HepG2 (cell line): ENCODE measurements around the gene PSMC3IP. TPM values are rescaled to one million over a fixed set of nuclear protein-coding genes. Genes with fewer than 3 reads are reported as not detected.

Experiments used
- CCAR2 ChIP-seq: fragments of 200-400 bp; formaldehyde crosslinking; optimal IDR thresholded peaks from 2 replicates; pipeline ENCODE3; 2018; ENCODE audit warnings: low read depth, mild to moderate bottlenecking, low read length, moderate library complexity
- CENPX ChIP-seq: sonication (generic); formaldehyde crosslinking; IDR thresholded peaks from 2 replicates; pipeline ENCODE4 v1.9.0; 2021; ENCODE audit warnings: mild to moderate bottlenecking, missing genetic modification reagents, moderate library complexity
- EED ChIP-seq: sonication (generic); formaldehyde crosslinking; IDR thresholded peaks from 2 replicates; pipeline ENCODE4 v1.5.0; 2020; ENCODE audit warnings: mild to moderate bottlenecking, missing genetic modification reagents
- MAFK ChIP-seq, 2 experiments: IDR thresholded peaks in 1 of 2; conservative IDR thresholded peaks in 1 of 2; 2 replicates each; pipeline ENCODE4 v1.6.1; 2011; ENCODE audit warnings: improper control_type of control experiment in 2 of 2, low read length in 2 of 2
- NFE2L1 ChIP-seq: sonication (generic); formaldehyde crosslinking; IDR thresholded peaks from 2 replicates; pipeline ENCODE4 v1.4.0; 2020; ENCODE audit warnings: missing genetic modification reagents, mild to moderate bottlenecking, borderline replicate concordance
- POLR2G ChIP-seq: fragments of 200-400 bp; formaldehyde crosslinking; IDR thresholded peaks from 2 replicates; pipeline ENCODE4 v1.6.1; 2018; ENCODE audit warnings: mild to moderate bottlenecking, low read depth, low read length, moderate library complexity
- RERE ChIP-seq: IDR thresholded peaks from 2 replicates; pipeline ENCODE4 v1.6.1; 2016; ENCODE audit warnings: low read depth, missing genetic modification reagents, missing compliant biosample characterization
- SALL2 ChIP-seq: sonication (generic); formaldehyde crosslinking; IDR thresholded peaks from 2 replicates; pipeline ENCODE4 v1.8.1; 2023; ENCODE audit warnings: mild to moderate bottlenecking, missing genetic modification reagents, inconsistent platforms
- SMAD9 ChIP-seq: sonication (generic); formaldehyde crosslinking; IDR thresholded peaks from 2 replicates; pipeline ENCODE4 v1.5.1; 2020; ENCODE audit warnings: mild to moderate bottlenecking, missing genetic modification reagents
- TBP ChIP-seq: sonication (generic); formaldehyde crosslinking; IDR thresholded peaks from 2 replicates; pipeline ENCODE4 v1.5.0; 2020; ENCODE audit warnings: missing genetic modification reagents
- ZNF589 ChIP-seq: sonication (generic); formaldehyde crosslinking; conservative IDR thresholded peaks from 2 replicates; pipeline ENCODE4 v1.8.0; 2022; ENCODE audit warnings: mild to moderate bottlenecking, moderate library complexity, missing genetic modification reagents
- ZNF749 ChIP-seq: sonication (generic); formaldehyde crosslinking; IDR thresholded peaks from 2 replicates; pipeline ENCODE4 v1.8.0; 2022; ENCODE audit warnings: mild to moderate bottlenecking, missing genetic modification reagents, moderate library complexity, borderline replicate concordance
- polyA plus RNA-seq, 8 experiments: library from polyadenylated mRNA; depleted of rRNA in 3 of 8; stranded (reverse) in 7 of 8; unstranded in 1 of 8; fragments of >200 nt; fragmentation: Illumina TruSeq in 4 of 8; extraction: Trizol in 4 of 8; gene quantifications; 2 replicates each; pipeline versions ENCODE4 v1.2.1 to v1.2.3, GENCODE V29; 2011 to 2016; ENCODE audit warnings: low read depth in 4 of 8, missing spikeins in 1 of 8, mixed read lengths in 1 of 8; ENCODE audit not compliant: insufficient read depth in 1 of 8
- total RNA-seq, 5 experiments: library from RNA; depleted of rRNA; stranded (reverse); fragments of >200 nt; fragmentation: Illumina TruSeq; extraction: Trizol; gene quantifications; 2 replicates each; pipeline ENCODE4 v1.2.3, GENCODE V29; 2016; ENCODE audit warnings: low read depth in 1 of 5
- TF ChIP-seq, protein P1 (sequence below): sonication (generic); formaldehyde crosslinking; IDR thresholded peaks from 2 replicates; pipeline ENCODE4 v1.8.1; 2023; ENCODE audit warnings: mild to moderate bottlenecking, missing genetic modification reagents
- TF ChIP-seq, protein P2 (sequence below): sonication (generic); formaldehyde crosslinking; IDR thresholded peaks from 2 replicates; pipeline ENCODE4 v1.9.0; 2021; ENCODE audit warnings: missing genetic modification reagents, borderline replicate concordance
- TF ChIP-seq, protein P3 (sequence below): sonication (generic); formaldehyde crosslinking; IDR thresholded peaks from 2 replicates; pipeline ENCODE4 v1.9.0; 2021; ENCODE audit warnings: missing genetic modification reagents, borderline replicate concordance
- TF ChIP-seq, protein P4 (sequence below): sonication (generic); formaldehyde crosslinking; IDR thresholded peaks from 2 replicates; pipeline ENCODE4 v1.5.0; 2020; ENCODE audit warnings: missing genetic modification reagents

The PSMC3IP gene
- total and polyA plus RNA-seq, 2 of the 13 experiments (the other 11 are each of a cell fraction or from before 2014, with no cell fraction given) = 6.5 to 22.4 TPM

GRCh38 chr17:42541041-42541833, 36.3 kb downstream of the PSMC3IP start (continued):
- TF ChIP-seq POLR2G = peak; percentile 77
- TF ChIP-seq EED (CRISPR knock-in tag) = peak; percentile 55; the same call in 1 of the 2 replicates
- TF ChIP-seq SALL2 (CRISPR knock-in tag) = no peak
- TF ChIP-seq SMAD9 (CRISPR knock-in tag) = no peak
- no peak for TF ChIP-seq MAFK (conservative IDR thresholded peaks at IDR 0.05 in 1 of 2, IDR thresholded peaks at IDR 0.05 in 1 of 2; ENCODE audit: low read length in 2 of 2)
- TF ChIP-seq, protein P1, sequence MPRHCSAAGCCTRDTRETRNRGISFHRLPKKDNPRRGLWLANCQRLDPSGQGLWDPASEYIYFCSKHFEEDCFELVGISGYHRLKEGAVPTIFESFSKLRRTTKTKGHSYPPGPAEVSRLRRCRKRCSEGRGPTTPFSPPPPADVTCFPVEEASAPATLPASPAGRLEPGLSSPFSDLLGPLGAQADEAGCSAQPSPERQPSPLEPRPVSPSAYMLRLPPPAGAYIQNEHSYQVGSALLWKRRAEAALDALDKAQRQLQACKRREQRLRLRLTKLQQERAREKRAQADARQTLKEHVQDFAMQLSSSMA (CRISPR knock-in tag) = peak; percentile 95
- TF ChIP-seq, protein P2, sequence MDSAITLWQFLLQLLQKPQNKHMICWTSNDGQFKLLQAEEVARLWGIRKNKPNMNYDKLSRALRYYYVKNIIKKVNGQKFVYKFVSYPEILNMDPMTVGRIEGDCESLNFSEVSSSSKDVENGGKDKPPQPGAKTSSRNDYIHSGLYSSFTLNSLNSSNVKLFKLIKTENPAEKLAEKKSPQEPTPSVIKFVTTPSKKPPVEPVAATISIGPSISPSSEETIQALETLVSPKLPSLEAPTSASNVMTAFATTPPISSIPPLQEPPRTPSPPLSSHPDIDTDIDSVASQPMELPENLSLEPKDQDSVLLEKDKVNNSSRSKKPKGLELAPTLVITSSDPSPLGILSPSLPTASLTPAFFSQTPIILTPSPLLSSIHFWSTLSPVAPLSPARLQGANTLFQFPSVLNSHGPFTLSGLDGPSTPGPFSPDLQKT (CRISPR knock-in tag) = no peak
- no peak for TF ChIP-seq NFE2L1 (CRISPR knock-in tag)
- TF ChIP-seq, protein P3, sequence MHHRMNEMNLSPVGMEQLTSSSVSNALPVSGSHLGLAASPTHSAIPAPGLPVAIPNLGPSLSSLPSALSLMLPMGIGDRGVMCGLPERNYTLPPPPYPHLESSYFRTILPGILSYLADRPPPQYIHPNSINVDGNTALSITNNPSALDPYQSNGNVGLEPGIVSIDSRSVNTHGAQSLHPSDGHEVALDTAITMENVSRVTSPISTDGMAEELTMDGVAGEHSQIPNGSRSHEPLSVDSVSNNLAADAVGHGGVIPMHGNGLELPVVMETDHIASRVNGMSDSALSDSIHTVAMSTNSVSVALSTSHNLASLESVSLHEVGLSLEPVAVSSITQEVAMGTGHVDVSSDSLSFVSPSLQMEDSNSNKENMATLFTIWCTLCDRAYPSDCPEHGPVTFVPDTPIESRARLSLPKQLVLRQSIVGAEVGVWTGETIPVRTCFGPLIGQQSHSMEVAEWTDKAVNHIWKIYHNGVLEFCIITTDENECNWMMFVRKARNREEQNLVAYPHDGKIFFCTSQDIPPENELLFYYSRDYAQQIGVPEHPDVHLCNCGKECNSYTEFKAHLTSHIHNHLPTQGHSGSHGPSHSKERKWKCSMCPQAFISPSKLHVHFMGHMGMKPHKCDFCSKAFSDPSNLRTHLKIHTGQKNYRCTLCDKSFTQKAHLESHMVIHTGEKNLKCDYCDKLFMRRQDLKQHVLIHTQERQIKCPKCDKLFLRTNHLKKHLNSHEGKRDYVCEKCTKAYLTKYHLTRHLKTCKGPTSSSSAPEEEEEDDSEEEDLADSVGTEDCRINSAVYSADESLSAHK (CRISPR knock-in tag) = no peak
- no peak for TF ChIP-seq CENPX (CRISPR knock-in tag)
- no peak for TF ChIP-seq TBP (CRISPR knock-in tag)
- TF ChIP-seq ZNF749 (CRISPR knock-in tag) = 0 out of 2 replicates have a peak, but pooled peaks have one; percentile 60
- TF ChIP-seq, protein P4, sequence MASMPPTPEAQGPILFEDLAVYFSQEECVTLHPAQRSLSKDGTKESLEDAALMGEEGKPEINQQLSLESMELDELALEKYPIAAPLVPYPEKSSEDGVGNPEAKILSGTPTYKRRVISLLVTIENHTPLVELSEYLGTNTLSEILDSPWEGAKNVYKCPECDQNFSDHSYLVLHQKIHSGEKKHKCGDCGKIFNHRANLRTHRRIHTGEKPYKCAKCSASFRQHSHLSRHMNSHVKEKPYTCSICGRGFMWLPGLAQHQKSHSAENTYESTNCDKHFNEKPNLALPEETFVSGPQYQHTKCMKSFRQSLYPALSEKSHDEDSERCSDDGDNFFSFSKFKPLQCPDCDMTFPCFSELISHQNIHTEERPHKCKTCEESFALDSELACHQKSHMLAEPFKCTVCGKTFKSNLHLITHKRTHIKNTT = no peak
- TF ChIP-seq CCAR2 = peak; percentile 59
- peak; percentile 59; the same call in 1 of the 2 replicates for TF ChIP-seq RERE
- peak; percentile 94 for TF ChIP-seq ZNF589 (CRISPR knock-in tag)
